H9 (cell line): ENCODE measurements around the gene TMEM267. TPM values are rescaled to one million over a fixed set of nuclear protein-coding genes. Genes with fewer than 3 reads are reported as not detected.

Source experiments
- DNase-seq: peaks from one replicate; pipeline ENCODE4 v3.0.0-alpha.2; 2017
- H2AFZ ChIP-seq: one replicate; pipeline ENCODE4 v1.6.1; 2013; ENCODE audit warnings: mild to moderate bottlenecking, low read length, control low read depth, moderate library complexity
- H2AK5ac ChIP-seq: 2 replicates; pipeline ENCODE4 v1.6.1; 2013; ENCODE audit warnings: low read length, control low read depth, mixed read lengths; ENCODE audit not compliant: insufficient read length
- H2BK120ac ChIP-seq: one replicate; pipeline ENCODE4 v1.6.1; 2013; ENCODE audit warnings: low read depth, mild to moderate bottlenecking, low read length, control low read depth, inconsistent platforms; ENCODE audit not compliant: poor library complexity, severe bottlenecking
- H2BK12ac ChIP-seq: 2 replicates; pipeline ENCODE4 v1.6.1; 2013; ENCODE audit warnings: low read length, control low read depth, mixed read lengths, low read depth; ENCODE audit not compliant: insufficient read length
- H2BK15ac ChIP-seq: 2 replicates; pipeline ENCODE4 v1.6.1; 2013; ENCODE audit warnings: low read depth, low read length, control low read depth
- H2BK20ac ChIP-seq: one replicate; pipeline ENCODE4 v1.6.1; 2013; ENCODE audit warnings: low read depth, mild to moderate bottlenecking, low read length, control low read depth, inconsistent platforms; ENCODE audit not compliant: poor library complexity, severe bottlenecking
- H2BK5ac ChIP-seq: 2 replicates; pipeline ENCODE4 v1.6.1; 2013; ENCODE audit warnings: low read length, control low read depth, mixed read lengths; ENCODE audit not compliant: insufficient read length
- H3K14ac ChIP-seq: 2 replicates; pipeline ENCODE4 v1.6.1; 2013; ENCODE audit warnings: low read length, control low read depth; ENCODE audit not compliant: insufficient read depth
- H3K18ac ChIP-seq: 2 replicates; pipeline ENCODE4 v1.6.1; 2013; ENCODE audit warnings: low read depth, mild to moderate bottlenecking, mixed read lengths, low read length, control low read depth; ENCODE audit not compliant: insufficient read length
- H3K23ac ChIP-seq: 2 replicates; pipeline ENCODE4 v1.6.1; 2013; ENCODE audit warnings: low read length, control low read depth, mixed read lengths, low read depth; ENCODE audit not compliant: insufficient read length
- H3K23me2 ChIP-seq: 2 replicates; pipeline ENCODE4 v1.6.1; 2013; ENCODE audit warnings: low read depth, mild to moderate bottlenecking, mixed read lengths, low read length, control low read depth; ENCODE audit not compliant: insufficient read length, poor library complexity, severe bottlenecking
- H3K27ac ChIP-seq: 2 replicates; pipeline ENCODE4 v1.5.1; 2013; ENCODE audit warnings: low read length, control low read depth, mixed read lengths, low read depth; ENCODE audit not compliant: insufficient read length
- H3K27me3 ChIP-seq: 2 replicates; pipeline ENCODE4 v1.6.1; 2013; ENCODE audit warnings: low read length, control low read depth, inconsistent platforms; ENCODE audit not compliant: insufficient read depth
- H3K4ac ChIP-seq: 2 replicates; pipeline ENCODE4 v1.6.1; 2013; ENCODE audit warnings: low read depth, mild to moderate bottlenecking, control low read depth, inconsistent platforms, low read length, moderate library complexity
- H3K4me1 ChIP-seq: 2 replicates; pipeline ENCODE4 v1.6.1; 2013; ENCODE audit warnings: low read length, control low read depth, inconsistent platforms; ENCODE audit not compliant: insufficient read depth
- H3K4me2 ChIP-seq: 2 replicates; pipeline ENCODE4 v1.6.1; 2013; ENCODE audit warnings: low read length, control low read depth, mixed read lengths; ENCODE audit not compliant: insufficient read length, insufficient read depth
- H3K56ac ChIP-seq: 2 replicates; pipeline ENCODE4 v1.6.1; 2013; ENCODE audit warnings: low read depth, mild to moderate bottlenecking, mixed read lengths, low read length, control low read depth; ENCODE audit not compliant: insufficient read length
- H3K79me1 ChIP-seq: 2 replicates; pipeline ENCODE4 v1.6.1; 2013; ENCODE audit warnings: low read depth, mild to moderate bottlenecking, moderate library complexity, low read length, control low read depth, inconsistent platforms; ENCODE audit not compliant: insufficient read depth, poor library complexity, severe bottlenecking
- H3K79me2 ChIP-seq: 2 replicates; pipeline ENCODE4 v1.6.1; 2013; ENCODE audit warnings: low read length, control low read depth, inconsistent platforms; ENCODE audit not compliant: insufficient read depth
- H3K9ac ChIP-seq: 2 replicates; pipeline ENCODE4 v1.6.1; 2013; ENCODE audit warnings: low read length, control low read depth, mixed read lengths; ENCODE audit not compliant: insufficient read length; ENCODE audit errors: extremely low read depth
- H3K9me3 ChIP-seq: one replicate; pipeline ENCODE4 v1.6.1; 2013; ENCODE audit warnings: low read depth, low read length, inconsistent platforms; ENCODE audit not compliant: control insufficient read depth
- H3T11ph ChIP-seq: one replicate; pipeline ENCODE4 v1.6.1; 2013; ENCODE audit warnings: mild to moderate bottlenecking, low read length, control low read depth, inconsistent platforms
- H4K20me1 ChIP-seq: one replicate; pipeline ENCODE4 v1.6.1; 2013; ENCODE audit not compliant: control insufficient read depth, insufficient read length, insufficient read depth
- H4K5ac ChIP-seq: 2 replicates; pipeline ENCODE4 v1.6.1; 2013; ENCODE audit warnings: low read depth, mild to moderate bottlenecking, mixed read lengths, low read length, control low read depth; ENCODE audit not compliant: insufficient read length
- H4K8ac ChIP-seq: replicated peaks from 2 replicates; pipeline ENCODE4 v1.6.1; 2013; ENCODE audit warnings: low read length, control low read depth, mixed read lengths, low read depth; ENCODE audit not compliant: insufficient read length
- H4K91ac ChIP-seq: 2 replicates; pipeline ENCODE4 v1.6.1; 2013; ENCODE audit warnings: low read depth, mild to moderate bottlenecking, moderate library complexity, mixed read lengths, low read length, control low read depth; ENCODE audit not compliant: insufficient read length
- H3K27ac Mint-ChIP-seq, 3 experiments: 2 replicates in 2 of 3; 3 replicates in 1 of 3; pipeline ENCODE4 v1.8.0; 2020 to 2021; ENCODE audit warnings: mixed read lengths in 3 of 3, mild to moderate bottlenecking in 1 of 3, moderate library complexity in 1 of 3
- H3K27me3 Mint-ChIP-seq: 2 replicates; pipeline ENCODE4 v1.8.0; 2021; ENCODE audit warnings: low read depth, mild to moderate bottlenecking, moderate library complexity, mixed read lengths
- H3K36me3 Mint-ChIP-seq, 3 experiments: 2 replicates in 2 of 3; 3 replicates in 1 of 3; pipeline ENCODE4 v1.8.0; 2020 to 2021; ENCODE audit warnings: low read depth in 3 of 3, mixed read lengths in 3 of 3; ENCODE audit not compliant: insufficient read depth in 1 of 3
- H3K4me1 Mint-ChIP-seq, 2 experiments: 2 replicates each; pipeline ENCODE4 v1.8.0; 2020; ENCODE audit warnings: mixed read lengths in 2 of 2
- H3K4me3 Mint-ChIP-seq, 2 experiments: 2 replicates in 1 of 2; 3 replicates in 1 of 2; pipeline ENCODE4 v1.8.0; 2020 to 2021; ENCODE audit warnings: mild to moderate bottlenecking in 2 of 2, mixed read lengths in 2 of 2, moderate library complexity in 1 of 2
- H3K9me3 Mint-ChIP-seq, 2 experiments: 2 replicates in 1 of 2; 3 replicates in 1 of 2; pipeline ENCODE4 v1.8.0; 2020; ENCODE audit warnings: mild to moderate bottlenecking in 2 of 2, mixed read lengths in 2 of 2, moderate library complexity in 1 of 2
- WGBS: extraction: QIAGEN DNeasy Blood & Tissue Kit; methylation state at CpG from one replicate; pipeline ENCODE4 v1.1.7; 2013; ENCODE audit warnings: missing lambda C conversion rate, low lambda C conversion rate, mixed read lengths; ENCODE audit not compliant: insufficient read length; ENCODE audit errors: extremely low coverage; 5-methylcytosine and 5-hydroxymethylcytosine counted together
- total RNA-seq: library from RNA; stranded (reverse); gene quantifications from 2 replicates; pipeline ENCODE4 v1.2.1, GENCODE V29; 2021
- TF ChIP-seq, protein P1 (sequence below): fragments of 200-600 bp; sonication (generic); conservative IDR thresholded peaks from 3 replicates; pipeline ENCODE4 v1.8.0; 2021; ENCODE audit warnings: antibody characterized with exemption, mild to moderate bottlenecking

The TMEM267 gene
- total RNA-seq, 1 experiment from 2014 or later = 5.1 TPM

DNA sequence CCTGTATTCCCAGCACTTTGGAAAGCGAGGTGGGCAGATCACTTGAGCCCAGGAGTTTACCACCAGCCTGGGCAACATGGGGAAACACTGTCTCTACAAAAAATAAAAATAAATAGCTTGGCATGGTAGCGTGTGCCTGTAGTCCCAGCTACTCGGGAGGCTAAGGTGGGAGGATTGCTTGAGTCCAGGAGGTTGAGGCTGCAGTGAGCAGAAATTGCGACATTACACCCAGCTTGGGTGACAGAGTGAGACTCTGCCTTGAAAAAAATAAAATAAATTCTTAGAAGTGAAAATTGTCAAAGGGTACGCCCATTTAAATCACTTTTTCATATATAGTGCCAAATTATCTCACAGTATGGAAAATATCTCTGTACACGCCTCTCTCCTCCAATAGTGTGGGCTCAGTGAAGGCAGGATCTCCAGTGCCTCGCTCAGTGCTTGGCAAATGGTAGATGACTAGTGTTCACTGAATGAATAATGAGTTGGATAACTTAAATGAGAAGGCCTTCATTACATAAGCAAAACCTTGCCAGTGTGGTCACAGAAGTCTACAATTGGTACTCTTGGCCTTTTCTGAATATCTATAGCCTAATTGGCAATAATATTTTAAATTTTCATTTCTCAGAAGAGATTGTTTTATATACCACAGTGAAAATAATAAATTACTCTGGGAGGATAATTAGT, 62.1 kb downstream of the TMEM267 start:
- Histone ChIP-seq H3K4me2 (no peak overlapping the region), H3K27ac (no peak overlapping the region), H3K14ac (no peak overlapping the region), H4K5ac (no peak overlapping the region), H3K23ac (no peak overlapping the region), H3K4me1 (no peaks in the 10 kb centered on the region; the same call in 1 of the 2 replicates), H3T11ph (no peak overlapping the region), H2AFZ (no peak overlapping the region), H4K8ac (no peak overlapping the region), H2AK5ac (no peak overlapping the region), H3K79me2 (no peaks in the 10 kb centered on the region), H3K23me2 (no peaks in the 10 kb centered on the region), H2BK12ac (no peak overlapping the region), H3K27me3 (no peaks in the 10 kb centered on the region), H2BK120ac (no peak overlapping the region), H3K79me1 (no peaks in the 10 kb centered on the region), H3K9me3 (no peaks in the 10 kb centered on the region), H4K20me1 (no peaks in the 10 kb centered on the region), H3K9ac (no peak overlapping the region), H3K4ac (no peak overlapping the region), H4K91ac (no peak overlapping the region), H3K18ac (no peak overlapping the region), H2BK5ac (no peak overlapping the region), H2BK20ac (no peak overlapping the region), H3K56ac (no peak overlapping the region), H2BK15ac (no peak overlapping the region)
- DNase-seq = no peak
- no CpG with 5 or more reads among the region's 7 CpGs for WGBS
- Mint-ChIP-seq H3K27ac (no peak overlapping the region), H3K27me3 (0 out of 2 replicates have a peak, but pooled peaks cover 3% of the 10 kb centered on the region), H3K36me3 (peaks cover 0 to 2% (median 1%) of the 10 kb centered on the region in 3 experiments; a peak in 2 of 7 replicates), H3K9me3 (peaks cover 0 to 5% of the 10 kb centered on the region in 2 experiments; a peak in 4 of 5 replicates), H3K4me3 (no peak overlapping the region), H3K4me1 (peaks cover 3% of the 10 kb centered on the region in 2 experiments; a peak in 3 of 4 replicates)
- TF ChIP-seq, protein P1, sequence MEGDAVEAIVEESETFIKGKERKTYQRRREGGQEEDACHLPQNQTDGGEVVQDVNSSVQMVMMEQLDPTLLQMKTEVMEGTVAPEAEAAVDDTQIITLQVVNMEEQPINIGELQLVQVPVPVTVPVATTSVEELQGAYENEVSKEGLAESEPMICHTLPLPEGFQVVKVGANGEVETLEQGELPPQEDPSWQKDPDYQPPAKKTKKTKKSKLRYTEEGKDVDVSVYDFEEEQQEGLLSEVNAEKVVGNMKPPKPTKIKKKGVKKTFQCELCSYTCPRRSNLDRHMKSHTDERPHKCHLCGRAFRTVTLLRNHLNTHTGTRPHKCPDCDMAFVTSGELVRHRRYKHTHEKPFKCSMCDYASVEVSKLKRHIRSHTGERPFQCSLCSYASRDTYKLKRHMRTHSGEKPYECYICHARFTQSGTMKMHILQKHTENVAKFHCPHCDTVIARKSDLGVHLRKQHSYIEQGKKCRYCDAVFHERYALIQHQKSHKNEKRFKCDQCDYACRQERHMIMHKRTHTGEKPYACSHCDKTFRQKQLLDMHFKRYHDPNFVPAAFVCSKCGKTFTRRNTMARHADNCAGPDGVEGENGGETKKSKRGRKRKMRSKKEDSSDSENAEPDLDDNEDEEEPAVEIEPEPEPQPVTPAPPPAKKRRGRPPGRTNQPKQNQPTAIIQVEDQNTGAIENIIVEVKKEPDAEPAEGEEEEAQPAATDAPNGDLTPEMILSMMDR = no peak
